A549 (cell line): Measurements from ENCODE around the gene CCNL1.

ENCODE experiments used
- CBX8 ChIP-seq: fragments of 200-600 bp; sonication (generic); IDR thresholded peaks from 2 replicates; pipeline ENCODE4 v1.6.1; 2016
- EP300 ChIP-seq, 2 experiments: fragments of >200 bp; sonication (Bioruptor Twin); formaldehyde crosslinking; IDR thresholded peaks; 2 replicates in 1 of 2; 3 replicates in 1 of 2; pipeline ENCODE4 v1.6.1; 2016 to 2017
- KDM1A ChIP-seq: fragments of 200-600 bp; sonication (generic); IDR thresholded peaks from 2 replicates; pipeline ENCODE4 v1.6.1; 2016; ENCODE audit warnings: low read depth, mild to moderate bottlenecking
- POLR2A ChIP-seq: IDR thresholded peaks from 2 replicates; pipeline ENCODE4 v1.6.1; 2012; ENCODE audit warnings: mild to moderate bottlenecking, low read length
- POLR2AphosphoS2 ChIP-seq: conservative IDR thresholded peaks from 2 replicates; pipeline ENCODE4 v1.6.1; 2012; ENCODE audit warnings: low read length, improper control_type of control experiment, inconsistent platforms
- RAD21 ChIP-seq, 2 experiments: fragments of >200 bp in 1 of 2; sonication (Bioruptor Twin) in 1 of 2; formaldehyde crosslinking in 1 of 2; IDR thresholded peaks in 1 of 2; conservative IDR thresholded peaks in 1 of 2; 2 replicates in 1 of 2; 3 replicates in 1 of 2; pipeline ENCODE4 v1.6.1; 2012 to 2018; ENCODE audit warnings: inconsistent platforms in 1 of 2
- RFX5 ChIP-seq: fragments of 450-650 bp; IDR thresholded peaks from 2 replicates; pipeline ENCODE4 v1.7.1; 2014; ENCODE audit warnings: antibody characterized with exemption, mild to moderate bottlenecking, moderate library complexity
- ZNF302 ChIP-seq: fragments of 250-450 bp; sonication (Bioruptor Pico); IDR thresholded peaks from 2 replicates; pipeline ENCODE4 v1.9.0; 2021; ENCODE audit warnings: inconsistent platforms, mild to moderate bottlenecking, moderate library complexity
- TF ChIP-seq, protein P1 (sequence below): fragments of >200 bp; sonication (Bioruptor Twin); formaldehyde crosslinking; IDR thresholded peaks from 3 replicates; pipeline ENCODE4 v1.5.1; 2016
- TF ChIP-seq, protein P2 (sequence below): IDR thresholded peaks from 2 replicates; pipeline ENCODE4 v1.6.1; 2012
- TF ChIP-seq, protein P3 (sequence below): fragments of 200-600 bp; sonication (generic); IDR thresholded peaks from 2 replicates; pipeline ENCODE4 v1.6.1; 2016; ENCODE audit warnings: antibody characterized with exemption, mild to moderate bottlenecking, moderate library complexity

DNA sequence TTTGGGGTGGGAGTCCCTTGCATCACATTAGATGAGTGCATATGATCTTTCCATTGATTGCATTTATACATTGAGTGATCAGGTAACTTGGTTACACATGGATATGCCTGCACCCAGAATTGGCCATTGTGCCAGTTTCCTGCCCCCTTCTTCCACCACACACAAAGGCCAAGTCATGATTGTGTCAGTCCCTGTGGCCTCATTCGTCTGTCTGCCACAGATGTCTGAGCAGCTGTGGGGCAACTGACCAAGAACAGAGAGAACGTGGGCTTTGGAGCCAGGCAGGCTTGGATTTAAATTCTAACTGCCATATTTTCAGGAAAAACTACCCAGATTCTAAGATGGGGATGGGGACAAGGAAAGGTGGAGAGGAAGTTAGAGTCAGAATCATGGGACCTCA, 27.0 kb downstream of the CCNL1 start:
- TF ChIP-seq, protein P1, sequence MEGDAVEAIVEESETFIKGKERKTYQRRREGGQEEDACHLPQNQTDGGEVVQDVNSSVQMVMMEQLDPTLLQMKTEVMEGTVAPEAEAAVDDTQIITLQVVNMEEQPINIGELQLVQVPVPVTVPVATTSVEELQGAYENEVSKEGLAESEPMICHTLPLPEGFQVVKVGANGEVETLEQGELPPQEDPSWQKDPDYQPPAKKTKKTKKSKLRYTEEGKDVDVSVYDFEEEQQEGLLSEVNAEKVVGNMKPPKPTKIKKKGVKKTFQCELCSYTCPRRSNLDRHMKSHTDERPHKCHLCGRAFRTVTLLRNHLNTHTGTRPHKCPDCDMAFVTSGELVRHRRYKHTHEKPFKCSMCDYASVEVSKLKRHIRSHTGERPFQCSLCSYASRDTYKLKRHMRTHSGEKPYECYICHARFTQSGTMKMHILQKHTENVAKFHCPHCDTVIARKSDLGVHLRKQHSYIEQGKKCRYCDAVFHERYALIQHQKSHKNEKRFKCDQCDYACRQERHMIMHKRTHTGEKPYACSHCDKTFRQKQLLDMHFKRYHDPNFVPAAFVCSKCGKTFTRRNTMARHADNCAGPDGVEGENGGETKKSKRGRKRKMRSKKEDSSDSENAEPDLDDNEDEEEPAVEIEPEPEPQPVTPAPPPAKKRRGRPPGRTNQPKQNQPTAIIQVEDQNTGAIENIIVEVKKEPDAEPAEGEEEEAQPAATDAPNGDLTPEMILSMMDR = no peak
- no peak for TF ChIP-seq ZNF302 (CRISPR knock-in tag)
- TF ChIP-seq EP300 (IDR thresholded peaks at IDR 0.05) = no peak
- no peak for TF ChIP-seq POLR2AphosphoS2
- no peak for TF ChIP-seq POLR2A
- no peak for TF ChIP-seq KDM1A
- TF ChIP-seq CBX8 = no peak
- TF ChIP-seq, protein P2, sequence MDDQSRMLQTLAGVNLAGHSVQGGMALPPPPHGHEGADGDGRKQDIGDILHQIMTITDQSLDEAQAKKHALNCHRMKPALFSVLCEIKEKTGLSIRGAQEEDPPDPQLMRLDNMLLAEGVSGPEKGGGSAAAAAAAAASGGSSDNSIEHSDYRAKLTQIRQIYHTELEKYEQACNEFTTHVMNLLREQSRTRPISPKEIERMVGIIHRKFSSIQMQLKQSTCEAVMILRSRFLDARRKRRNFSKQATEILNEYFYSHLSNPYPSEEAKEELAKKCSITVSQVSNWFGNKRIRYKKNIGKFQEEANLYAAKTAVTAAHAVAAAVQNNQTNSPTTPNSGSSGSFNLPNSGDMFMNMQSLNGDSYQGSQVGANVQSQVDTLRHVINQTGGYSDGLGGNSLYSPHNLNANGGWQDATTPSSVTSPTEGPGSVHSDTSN = no peak
- TF ChIP-seq, protein P3, sequence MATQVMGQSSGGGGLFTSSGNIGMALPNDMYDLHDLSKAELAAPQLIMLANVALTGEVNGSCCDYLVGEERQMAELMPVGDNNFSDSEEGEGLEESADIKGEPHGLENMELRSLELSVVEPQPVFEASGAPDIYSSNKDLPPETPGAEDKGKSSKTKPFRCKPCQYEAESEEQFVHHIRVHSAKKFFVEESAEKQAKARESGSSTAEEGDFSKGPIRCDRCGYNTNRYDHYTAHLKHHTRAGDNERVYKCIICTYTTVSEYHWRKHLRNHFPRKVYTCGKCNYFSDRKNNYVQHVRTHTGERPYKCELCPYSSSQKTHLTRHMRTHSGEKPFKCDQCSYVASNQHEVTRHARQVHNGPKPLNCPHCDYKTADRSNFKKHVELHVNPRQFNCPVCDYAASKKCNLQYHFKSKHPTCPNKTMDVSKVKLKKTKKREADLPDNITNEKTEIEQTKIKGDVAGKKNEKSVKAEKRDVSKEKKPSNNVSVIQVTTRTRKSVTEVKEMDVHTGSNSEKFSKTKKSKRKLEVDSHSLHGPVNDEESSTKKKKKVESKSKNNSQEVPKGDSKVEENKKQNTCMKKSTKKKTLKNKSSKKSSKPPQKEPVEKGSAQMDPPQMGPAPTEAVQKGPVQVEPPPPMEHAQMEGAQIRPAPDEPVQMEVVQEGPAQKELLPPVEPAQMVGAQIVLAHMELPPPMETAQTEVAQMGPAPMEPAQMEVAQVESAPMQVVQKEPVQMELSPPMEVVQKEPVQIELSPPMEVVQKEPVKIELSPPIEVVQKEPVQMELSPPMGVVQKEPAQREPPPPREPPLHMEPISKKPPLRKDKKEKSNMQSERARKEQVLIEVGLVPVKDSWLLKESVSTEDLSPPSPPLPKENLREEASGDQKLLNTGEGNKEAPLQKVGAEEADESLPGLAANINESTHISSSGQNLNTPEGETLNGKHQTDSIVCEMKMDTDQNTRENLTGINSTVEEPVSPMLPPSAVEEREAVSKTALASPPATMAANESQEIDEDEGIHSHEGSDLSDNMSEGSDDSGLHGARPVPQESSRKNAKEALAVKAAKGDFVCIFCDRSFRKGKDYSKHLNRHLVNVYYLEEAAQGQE = no peak
- no peak for TF ChIP-seq RAD21 (conservative IDR thresholded peaks at IDR 0.05 in 1 of 2, IDR thresholded peaks at IDR 0.05 in 1 of 2)
- no peak for TF ChIP-seq RFX5
